Measurements from ENCODE around the gene PATZ1. TPM values are rescaled to one million over a fixed set of nuclear protein-coding genes. Genes with fewer than 3 reads are reported as not detected.

PATZ1 gene
- total and polyA plus RNA-seq, 2 experiments from 2014 or later = 23.8 to 25.1 TPM

DNA sequence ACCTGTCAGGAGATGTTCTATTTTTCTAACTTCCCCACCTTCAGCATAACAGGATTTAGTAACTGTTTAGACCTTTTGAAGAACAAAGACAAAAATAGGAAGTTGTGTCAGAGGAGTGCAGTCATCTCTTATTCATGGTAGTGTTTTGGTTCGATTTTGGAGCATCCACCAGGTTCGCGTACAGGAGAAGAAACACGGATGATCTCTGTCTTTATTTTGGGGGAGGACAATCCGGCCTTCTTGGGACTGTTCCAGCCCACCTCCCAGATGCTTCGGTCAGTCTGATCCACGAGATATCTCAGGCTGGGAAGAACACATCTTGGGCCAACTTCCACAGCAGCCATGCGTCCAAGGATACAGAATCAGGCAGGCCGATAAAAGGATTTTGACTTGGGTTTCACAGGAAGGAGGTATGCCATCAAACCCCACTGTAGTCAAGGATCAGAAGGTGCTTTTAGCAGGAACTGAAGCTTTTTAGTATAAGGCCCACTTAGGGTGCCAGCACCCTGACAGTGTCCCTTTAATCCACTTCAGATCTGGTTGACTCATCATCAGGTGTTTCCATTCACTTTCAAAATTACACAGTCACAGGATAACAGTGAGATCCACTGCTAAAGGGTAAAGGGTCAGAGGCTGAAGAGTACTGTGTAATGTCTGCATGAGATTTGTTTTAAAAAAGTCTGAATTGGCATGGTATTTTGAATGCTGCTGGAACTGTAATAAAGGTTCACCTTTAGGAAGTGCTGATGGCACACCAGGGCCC lies 16.5 kb downstream of the PATZ1 start:
- no peak for DNase-seq (ENCODE audit: low spot score)
- TF ChIP-seq, protein P1, sequence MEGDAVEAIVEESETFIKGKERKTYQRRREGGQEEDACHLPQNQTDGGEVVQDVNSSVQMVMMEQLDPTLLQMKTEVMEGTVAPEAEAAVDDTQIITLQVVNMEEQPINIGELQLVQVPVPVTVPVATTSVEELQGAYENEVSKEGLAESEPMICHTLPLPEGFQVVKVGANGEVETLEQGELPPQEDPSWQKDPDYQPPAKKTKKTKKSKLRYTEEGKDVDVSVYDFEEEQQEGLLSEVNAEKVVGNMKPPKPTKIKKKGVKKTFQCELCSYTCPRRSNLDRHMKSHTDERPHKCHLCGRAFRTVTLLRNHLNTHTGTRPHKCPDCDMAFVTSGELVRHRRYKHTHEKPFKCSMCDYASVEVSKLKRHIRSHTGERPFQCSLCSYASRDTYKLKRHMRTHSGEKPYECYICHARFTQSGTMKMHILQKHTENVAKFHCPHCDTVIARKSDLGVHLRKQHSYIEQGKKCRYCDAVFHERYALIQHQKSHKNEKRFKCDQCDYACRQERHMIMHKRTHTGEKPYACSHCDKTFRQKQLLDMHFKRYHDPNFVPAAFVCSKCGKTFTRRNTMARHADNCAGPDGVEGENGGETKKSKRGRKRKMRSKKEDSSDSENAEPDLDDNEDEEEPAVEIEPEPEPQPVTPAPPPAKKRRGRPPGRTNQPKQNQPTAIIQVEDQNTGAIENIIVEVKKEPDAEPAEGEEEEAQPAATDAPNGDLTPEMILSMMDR (IDR thresholded peaks at IDR 0.05; ENCODE audit: poor library complexity) = no peak
- TF ChIP-seq EZH2 (IDR thresholded peaks at IDR 0.05; ENCODE audit: borderline replicate concordance) (no peak), EZH2phosphoT487 (IDR thresholded peaks at IDR 0.05; ENCODE audit: low read depth, severe bottlenecking, unreplicated experiment) (no peak)

DNA sequence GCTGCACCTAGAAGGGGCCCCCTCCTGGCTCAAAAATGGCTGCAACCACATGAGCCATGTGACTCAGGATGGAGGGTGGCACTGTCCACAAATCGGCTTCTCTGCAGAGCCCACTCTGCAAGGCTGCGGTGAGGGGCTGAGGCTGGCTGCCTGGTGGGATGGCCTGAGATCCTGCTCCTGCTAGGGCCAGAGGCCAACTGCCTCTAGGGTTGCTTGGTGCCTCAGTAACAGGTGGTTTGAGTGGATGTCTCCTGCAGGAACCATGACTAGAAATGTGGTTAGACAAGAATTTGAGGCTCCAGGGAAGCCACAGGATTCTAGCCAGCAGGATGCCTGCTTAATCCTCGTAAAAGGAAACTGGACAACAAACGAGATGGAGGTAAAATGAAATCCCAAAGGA lies 17.1 kb downstream of the PATZ1 start:
- Histone ChIP-seq H3K27ac (no peak overlapping the region), H4K20me1 (ENCODE audit: insufficient read depth, poor library complexity, severe bottlenecking) (no peaks in the 10 kb centered on the region), H3K36me3 (replicated peaks; ENCODE audit: insufficient read depth, low read depth) (no peaks in the 10 kb centered on the region), H2AFZ (no peak overlapping the region), H3K79me2 (peaks cover 5% of the 10 kb centered on the region), H3K4me2 (no peak overlapping the region), H3K4me3 (no peak overlapping the region), H3K9me3 (ENCODE audit: low read depth) (no peaks in the 10 kb centered on the region), H3K27me3 (no peaks in the 10 kb centered on the region), H3K4me1 (ENCODE audit: insufficient read depth) (no peaks in the 10 kb centered on the region), H3K9me2 (replicated peaks; ENCODE audit: insufficient read depth) (no peaks in the 10 kb centered on the region)
- DNase-seq (ENCODE audit: low spot score) = no peak
- WGBS (ENCODE audit: low lambda C conversion rate, missing lambda C conversion rate) = 77% methylated on average over 4 of the region's 4 CpGs
- TF ChIP-seq EZH2phosphoT487 (IDR thresholded peaks at IDR 0.05; ENCODE audit: low read depth, severe bottlenecking, unreplicated experiment) (no peak), EZH2 (IDR thresholded peaks at IDR 0.05; ENCODE audit: borderline replicate concordance) (no peak)
- TF ChIP-seq, protein P1 (IDR thresholded peaks at IDR 0.05; ENCODE audit: poor library complexity) = no peak

More for the DNA sequence above, 16.5 kb downstream of the PATZ1 start:
- peaks cover 5% of the 10 kb centered on the region for H3K79me2 ChIP-seq
- H3K9me2 ChIP-seq (replicated peaks; ENCODE audit: insufficient read depth) = no peaks in the 10 kb centered on the region
- WGBS (ENCODE audit: low lambda C conversion rate, missing lambda C conversion rate) = 83% methylated on average over 9 of the region's 9 CpGs
- H3K27me3 ChIP-seq = no peaks in the 10 kb centered on the region
- H3K4me1 ChIP-seq (ENCODE audit: insufficient read depth) = no peaks in the 10 kb centered on the region
- H3K9me3 ChIP-seq (ENCODE audit: low read depth) = no peaks in the 10 kb centered on the region
- no peak overlapping the region for H3K4me3 ChIP-seq
- no peak overlapping the region for H2AFZ ChIP-seq
- H3K27ac ChIP-seq = no peak overlapping the region
- H3K4me2 ChIP-seq = no peak overlapping the region
- H4K20me1 ChIP-seq (ENCODE audit: insufficient read depth, poor library complexity, severe bottlenecking) = no peaks in the 10 kb centered on the region
- no peaks in the 10 kb centered on the region for H3K36me3 ChIP-seq (replicated peaks; ENCODE audit: insufficient read depth, low read depth)

DNA sequence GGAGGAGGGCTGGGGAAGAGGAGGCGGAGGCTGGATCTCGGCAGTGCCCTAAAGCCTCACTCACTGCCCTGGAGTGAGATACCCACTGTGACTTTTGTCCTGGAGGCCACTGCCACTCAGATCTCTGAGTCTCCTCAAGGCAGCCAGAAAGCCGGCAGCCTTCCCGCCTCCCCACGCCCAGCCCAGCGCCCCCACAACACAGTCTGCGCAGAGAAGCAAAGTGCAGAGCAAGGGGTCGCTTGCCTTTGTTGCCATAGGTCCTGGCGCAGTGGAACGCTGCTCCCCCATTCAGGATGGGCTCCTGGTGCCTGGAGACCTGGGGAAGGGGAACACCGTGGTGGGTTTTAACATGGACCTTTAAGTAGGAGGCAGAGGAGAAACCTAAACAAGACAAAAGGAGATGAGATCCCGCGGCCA lies 17.6 kb downstream of the PATZ1 start:
- no peaks in the 10 kb centered on the region for H3K27me3 ChIP-seq
- no peak overlapping the region for H3K4me2 ChIP-seq
- H3K9me2 ChIP-seq (replicated peaks; ENCODE audit: insufficient read depth) = no peaks in the 10 kb centered on the region
- TF ChIP-seq EZH2phosphoT487 (IDR thresholded peaks at IDR 0.05; ENCODE audit: low read depth, severe bottlenecking, unreplicated experiment) (no peak), EZH2 (IDR thresholded peaks at IDR 0.05; ENCODE audit: borderline replicate concordance) (no peak)
- TF ChIP-seq, protein P1 (IDR thresholded peaks at IDR 0.05; ENCODE audit: poor library complexity) = no peak
- H3K27ac ChIP-seq = no peak overlapping the region
- H4K20me1 ChIP-seq (ENCODE audit: insufficient read depth, poor library complexity, severe bottlenecking) = no peaks in the 10 kb centered on the region
- H3K4me3 ChIP-seq = no peak overlapping the region
- H3K36me3 ChIP-seq (replicated peaks; ENCODE audit: insufficient read depth, low read depth) = no peaks in the 10 kb centered on the region
- peaks cover 5% of the 10 kb centered on the region for H3K79me2 ChIP-seq
- H3K4me1 ChIP-seq (ENCODE audit: insufficient read depth) = no peaks in the 10 kb centered on the region
- no peak overlapping the region for H2AFZ ChIP-seq
- no peaks in the 10 kb centered on the region for H3K9me3 ChIP-seq (ENCODE audit: low read depth)
- DNase-seq (ENCODE audit: low spot score) = no peak
- WGBS (ENCODE audit: low lambda C conversion rate, missing lambda C conversion rate) = 94% methylated on average over 13 of the region's 13 CpGs
